ENCODE data around the gene PLD3. TPM values are rescaled to one million over a fixed set of nuclear protein-coding genes. Genes with fewer than 3 reads are reported as not detected.

Gene PLD3, protein sequence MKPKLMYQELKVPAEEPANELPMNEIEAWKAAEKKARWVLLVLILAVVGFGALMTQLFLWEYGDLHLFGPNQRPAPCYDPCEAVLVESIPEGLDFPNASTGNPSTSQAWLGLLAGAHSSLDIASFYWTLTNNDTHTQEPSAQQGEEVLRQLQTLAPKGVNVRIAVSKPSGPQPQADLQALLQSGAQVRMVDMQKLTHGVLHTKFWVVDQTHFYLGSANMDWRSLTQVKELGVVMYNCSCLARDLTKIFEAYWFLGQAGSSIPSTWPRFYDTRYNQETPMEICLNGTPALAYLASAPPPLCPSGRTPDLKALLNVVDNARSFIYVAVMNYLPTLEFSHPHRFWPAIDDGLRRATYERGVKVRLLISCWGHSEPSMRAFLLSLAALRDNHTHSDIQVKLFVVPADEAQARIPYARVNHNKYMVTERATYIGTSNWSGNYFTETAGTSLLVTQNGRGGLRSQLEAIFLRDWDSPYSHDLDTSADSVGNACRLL
- total RNA-seq (2021) (310 and 334 TPM in 2 replicates), Bru-seq, nascent RNA (percentile 69 among the genes with signal in this experiment), BruChase-seq, experiment 1, labeled RNA remaining after a 2-hour chase (percentile 81 among the genes with signal in this experiment), BruChase-seq, experiment 2, labeled RNA remaining after a 6-hour chase (percentile 88 among the genes with signal in this experiment)
- long read RNA-seq, transcript PLD3-207 (13 exons, 2,140 nt), result major isoform, 38 of 1,251 reads
- long read RNA-seq, transcript PLD3-213 (3 exons, 750 nt), result minor isoform, 12 of 1,251 reads
- long read RNA-seq, transcript PLD3-205 (12 exons, 1,966 nt), result minor isoform, 6 of 1,251 reads
- long read RNA-seq, partial matches to known transcripts, result 923 of 1,251 reads
- long read RNA-seq, other reads (novel, unspliced or antisense), result 266 of 1,251 reads

DNA sequence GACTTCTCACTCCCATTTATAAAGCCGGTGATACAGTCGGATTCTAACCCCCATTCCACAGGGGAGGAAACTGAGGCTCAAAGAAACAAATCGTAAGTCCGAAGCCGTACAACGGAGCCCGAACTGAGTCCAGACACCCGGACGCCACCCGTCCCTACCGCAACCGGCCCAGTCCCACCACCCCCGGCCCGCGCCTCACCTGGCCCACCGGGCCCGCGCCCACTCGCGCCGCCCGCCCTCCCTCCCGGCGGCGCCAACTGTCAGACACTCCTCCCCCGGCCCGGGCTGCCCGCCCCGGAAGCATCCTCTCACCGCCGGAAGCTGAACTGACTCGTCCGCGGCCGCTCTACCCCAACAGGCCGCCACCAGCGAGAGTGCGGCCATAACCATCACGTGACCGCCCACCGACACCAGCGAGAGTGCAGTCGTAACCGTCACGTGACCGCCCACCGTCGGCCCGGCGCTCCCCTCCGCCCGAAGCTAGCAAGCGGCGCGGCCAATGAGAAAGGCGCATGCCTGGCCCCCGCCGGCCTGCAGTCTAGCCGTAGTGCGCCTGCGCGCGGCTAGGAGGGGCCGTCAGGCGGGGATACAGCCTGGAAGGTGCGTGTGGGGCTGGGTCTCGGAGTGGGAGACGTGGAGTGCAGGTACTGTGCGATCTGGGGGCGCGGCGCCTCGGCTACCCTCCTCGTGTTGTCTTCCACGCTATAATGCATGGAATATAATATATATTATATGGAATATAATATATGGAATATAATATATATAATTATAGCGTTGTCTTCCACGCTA is at the start of gene PLD3, which contains the start of gene C19orf47:
Gene PLD3, plus strand, starts transcription at position 571 of the 789 bp plus-strand sequence. CDS start 17,789 bp downstream, outside the sequence.
Gene C19orf47, minus strand, starts transcription at position 273 of the 789 bp plus-strand sequence. CDS start 6,540 bp downstream, outside the sequence.
- Histone ChIP-seq H3K36me3 (ENCODE audit: insufficient read depth, low read length, poor library complexity, severe bottlenecking) (no peaks in the 10 kb centered on the region), H3K27ac (ENCODE audit: low read depth, low read length, poor library complexity, severe bottlenecking) (peak within 1 kb of the TSS; percentile 66), H3K4me1 (ENCODE audit: insufficient read depth, low read length, poor library complexity, severe bottlenecking) (peaks cover 10% of the 10 kb centered on the region), H3K27me3 (replicated peaks; ENCODE audit: insufficient read depth, low read depth, low read length, poor library complexity) (no peaks in the 10 kb centered on the region), H3K9me3 (ENCODE audit: low read depth, low read length, poor library complexity, severe bottlenecking) (no peaks in the 10 kb centered on the region), H3K4me3 (ENCODE audit: low read depth, low read length, poor library complexity, severe bottlenecking) (peak within 1 kb of the TSS; percentile 86)
- TF ChIP-seq EZH2 (IDR thresholded peaks at IDR 0.05; ENCODE audit: borderline replicate concordance, low read depth, low read length, poor library complexity, severe bottlenecking), result no peak
- TF ChIP-seq, protein P1, sequence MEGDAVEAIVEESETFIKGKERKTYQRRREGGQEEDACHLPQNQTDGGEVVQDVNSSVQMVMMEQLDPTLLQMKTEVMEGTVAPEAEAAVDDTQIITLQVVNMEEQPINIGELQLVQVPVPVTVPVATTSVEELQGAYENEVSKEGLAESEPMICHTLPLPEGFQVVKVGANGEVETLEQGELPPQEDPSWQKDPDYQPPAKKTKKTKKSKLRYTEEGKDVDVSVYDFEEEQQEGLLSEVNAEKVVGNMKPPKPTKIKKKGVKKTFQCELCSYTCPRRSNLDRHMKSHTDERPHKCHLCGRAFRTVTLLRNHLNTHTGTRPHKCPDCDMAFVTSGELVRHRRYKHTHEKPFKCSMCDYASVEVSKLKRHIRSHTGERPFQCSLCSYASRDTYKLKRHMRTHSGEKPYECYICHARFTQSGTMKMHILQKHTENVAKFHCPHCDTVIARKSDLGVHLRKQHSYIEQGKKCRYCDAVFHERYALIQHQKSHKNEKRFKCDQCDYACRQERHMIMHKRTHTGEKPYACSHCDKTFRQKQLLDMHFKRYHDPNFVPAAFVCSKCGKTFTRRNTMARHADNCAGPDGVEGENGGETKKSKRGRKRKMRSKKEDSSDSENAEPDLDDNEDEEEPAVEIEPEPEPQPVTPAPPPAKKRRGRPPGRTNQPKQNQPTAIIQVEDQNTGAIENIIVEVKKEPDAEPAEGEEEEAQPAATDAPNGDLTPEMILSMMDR (conservative IDR thresholded peaks at IDR 0.05; ENCODE audit: low read depth, low read length), result no peak
- peak; percentile 100 for DNase-seq (ENCODE audit: low spot score)
- CTCF ChIA-PET, result interaction anchor here (0.7 to 1.4 kb wide), 3 partner anchors 43 to 505 kb away, joined by 3 to 15 read pairs (median 15); no protein-coding TSS in a partner anchor
- intact Hi-C loops (cut with micrococcal nuclease; ENCODE audit: unreplicated experiment), result no loop called here
- POLR2A ChIA-PET (ENCODE audit: low non-redundant PET), result interaction anchor here (0.6 to 0.7 kb wide), 2 partner anchors 72 to 1284 kb away, joined by 6 to 7 read pairs; no protein-coding TSS in a partner anchor
- BruUV-seq (replicated peaks), result no TSS peak

DNA sequence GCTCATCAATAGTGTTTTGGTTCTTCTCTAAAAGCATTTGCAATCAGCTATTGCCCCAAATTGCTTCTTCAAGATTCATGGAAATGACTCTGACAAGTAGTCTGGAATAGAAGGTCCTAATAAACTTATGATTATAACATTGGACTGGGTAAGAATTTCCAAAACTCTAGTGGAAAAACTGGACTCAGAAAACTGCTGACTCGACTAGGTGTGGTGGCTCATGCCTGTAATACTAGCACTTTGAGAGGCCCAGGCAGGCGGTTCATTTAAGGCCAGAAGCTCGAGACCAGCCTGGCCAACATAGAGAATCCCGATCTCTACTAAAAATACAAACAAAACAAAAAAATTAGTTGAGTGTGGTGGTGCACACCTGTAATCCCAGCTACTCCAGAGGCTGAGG is 47.8 kb upstream of the PLD3 start:
- Histone ChIP-seq H3K27ac (ENCODE audit: low read depth, low read length, poor library complexity, severe bottlenecking) (no peak overlapping the region), H3K27me3 (replicated peaks; ENCODE audit: insufficient read depth, low read depth, low read length, poor library complexity) (no peaks in the 10 kb centered on the region), H3K9me3 (ENCODE audit: low read depth, low read length, poor library complexity, severe bottlenecking) (no peaks in the 10 kb centered on the region), H3K4me1 (ENCODE audit: insufficient read depth, low read length, poor library complexity, severe bottlenecking) (peaks cover 34% of the 10 kb centered on the region), H3K36me3 (ENCODE audit: insufficient read depth, low read length, poor library complexity, severe bottlenecking) (no peaks in the 10 kb centered on the region), H3K4me3 (ENCODE audit: low read depth, low read length, poor library complexity, severe bottlenecking) (no peak overlapping the region)
- no peak for DNase-seq (ENCODE audit: low spot score)
- no TSS peak for BruUV-seq (replicated peaks)
- TF ChIP-seq EZH2 (IDR thresholded peaks at IDR 0.05; ENCODE audit: borderline replicate concordance, low read depth, low read length, poor library complexity, severe bottlenecking), result no peak
- TF ChIP-seq, protein P1 (conservative IDR thresholded peaks at IDR 0.05; ENCODE audit: low read depth, low read length), result no peak
- ChIA-PET POLR2A (ENCODE audit: low non-redundant PET) (no interaction called here), CTCF (no interaction called here)
- intact Hi-C loops (cut with micrococcal nuclease; ENCODE audit: unreplicated experiment), result loop anchor here (5.0 kb wide), 2 partner anchors 127 to 142 kb away; partner anchors contain the start of genes SERTAD1 and SERTAD3
